Measurements from ENCODE around the gene TMC3.
"Not testable (repeated sequence)": the region's sequence is repeated elsewhere in the genome, so short reads cannot be mapped to it uniquely, and the experiment has no call there.

Gene TMC3

DNA sequence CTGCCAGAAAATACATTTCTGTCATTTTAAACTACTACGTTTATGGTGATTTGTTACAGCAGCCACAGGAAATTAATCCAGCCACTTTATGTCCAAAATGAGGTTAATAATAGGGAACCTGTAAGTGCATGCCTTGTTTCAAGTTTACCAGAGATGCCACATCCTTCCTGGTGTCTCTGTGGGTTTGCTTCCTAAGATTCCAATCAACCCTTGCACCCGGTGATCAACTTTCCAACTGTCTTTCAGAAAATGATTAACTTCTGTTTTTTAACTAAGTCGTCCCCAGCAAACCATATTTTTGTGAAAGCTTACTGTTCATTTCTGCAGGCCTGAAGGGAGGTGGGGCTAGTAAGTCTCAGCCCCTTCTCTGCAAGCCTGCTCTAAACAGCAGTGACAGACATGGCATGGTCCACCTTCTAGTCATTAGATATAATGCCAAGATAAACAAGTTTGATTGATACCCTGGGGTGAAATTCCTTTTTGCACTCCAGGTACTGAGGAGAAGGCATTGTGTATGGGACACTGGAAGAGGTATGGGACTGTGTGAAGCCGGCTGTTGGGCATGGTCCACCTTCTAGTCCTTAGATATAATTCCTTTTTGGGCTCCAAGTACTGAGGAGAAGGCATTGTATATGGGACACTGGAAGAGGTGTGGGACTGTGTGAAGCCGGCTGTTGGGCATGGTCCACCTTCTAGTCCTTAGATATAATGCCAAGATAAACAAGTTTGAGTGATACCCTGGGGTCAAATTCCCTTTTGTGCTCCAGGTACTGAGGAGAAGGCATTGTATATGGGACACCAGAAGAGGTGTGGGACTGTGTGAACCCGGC is 11.1 kb upstream of the TMC3 start:
- no peak for DNase-seq

GRCh38 chr15:81381720-81382119 is 7.7 kb upstream of the TMC3 start:
- no peak for DNase-seq

GRCh38 chr15:81380668-81381067 is 6.7 kb upstream of the TMC3 start:
- DNase-seq: no peak

DNA sequence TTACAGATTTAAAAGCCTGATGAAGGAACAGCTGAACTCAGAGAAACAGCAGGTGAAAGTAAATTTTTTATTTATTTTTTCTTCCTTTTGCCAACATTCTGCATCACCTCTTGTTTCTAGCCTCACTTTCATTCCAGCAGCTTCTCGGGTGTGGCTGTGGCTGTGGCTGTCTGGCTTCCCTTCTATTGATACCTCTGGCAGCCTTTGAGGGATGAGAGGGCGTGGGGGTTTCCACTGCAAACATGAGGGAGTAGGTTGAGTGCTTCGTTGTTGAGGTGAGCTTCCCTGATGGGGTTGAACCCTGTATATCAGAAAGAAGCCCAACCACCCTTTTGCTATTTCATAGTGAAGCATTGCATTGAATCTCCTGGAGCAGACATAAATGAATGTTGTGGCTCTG is 6.2 kb upstream of the TMC3 start:
- DNase-seq: no peak

DNA sequence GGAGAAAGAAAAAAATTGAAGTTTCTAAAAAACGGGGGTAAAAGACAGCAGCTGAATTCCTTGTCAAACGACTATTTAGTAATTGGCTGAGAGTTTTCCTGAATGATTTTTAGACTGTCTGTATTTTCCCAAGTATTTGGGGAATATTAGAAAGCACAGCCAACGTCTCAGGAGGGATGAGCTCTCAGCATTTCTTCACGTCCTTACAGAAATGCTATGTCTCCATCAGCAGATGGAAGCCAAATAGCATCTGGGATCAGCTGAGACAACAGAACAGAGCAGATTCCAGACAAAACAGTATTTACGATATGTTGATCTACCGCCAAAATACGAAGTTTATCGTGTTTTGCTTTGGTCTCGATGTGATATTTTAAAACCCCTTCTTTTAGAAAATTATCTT is 5.3 kb upstream of the TMC3 start:
- no peak for DNase-seq

- no peak for DNase-seq
Observed at GRCh38 chr15:81378443-81378842, 4.4 kb upstream of the TMC3 start.

- no peak for DNase-seq
Observed at GRCh38 chr15:81377871-81378270, 3.9 kb upstream of the TMC3 start.

DNA sequence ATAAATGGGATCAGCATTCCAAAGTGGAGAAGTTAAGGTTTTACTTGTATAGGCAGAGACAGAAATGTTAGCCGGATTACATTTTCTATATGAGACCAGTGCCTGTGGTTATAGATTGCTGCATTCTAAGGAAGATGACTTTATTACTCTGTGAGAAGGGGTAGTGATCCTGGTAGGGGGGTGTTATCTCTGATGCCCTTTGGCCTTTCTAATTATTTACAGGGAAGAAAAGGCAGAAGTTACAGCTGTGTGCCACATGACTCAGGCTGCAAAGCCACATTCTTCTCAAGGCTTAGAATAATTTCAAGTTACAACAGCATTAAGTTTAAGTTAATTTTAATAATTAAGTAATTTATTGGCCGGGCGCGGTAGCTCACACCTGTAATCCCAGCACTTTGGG is 2.2 kb upstream of the TMC3 start:
- no peak for DNase-seq

GRCh38 chr15:81375461-81375860 is 1.4 kb upstream of the TMC3 start:
- no peak for DNase-seq

DNA sequence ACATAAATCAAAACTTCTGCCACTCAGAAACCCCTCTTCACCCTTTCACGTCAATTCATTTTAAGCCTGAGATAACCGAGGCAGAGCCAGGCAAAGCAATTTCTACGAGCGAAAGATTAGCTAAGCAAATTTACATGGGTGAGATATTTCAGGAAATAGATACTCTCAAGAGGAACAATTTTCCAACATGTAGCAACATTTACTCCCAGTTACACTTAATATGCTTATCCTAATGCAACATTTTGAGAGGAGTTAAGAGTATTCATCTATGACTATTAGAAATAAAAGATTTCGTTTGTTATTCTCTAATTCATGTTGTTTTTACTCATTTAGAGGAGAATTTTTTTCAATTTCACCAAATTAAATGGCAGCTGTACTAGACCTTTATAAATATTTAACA is 837 bp downstream of the TMC3 start:
- DNase-seq: no peak

DNA sequence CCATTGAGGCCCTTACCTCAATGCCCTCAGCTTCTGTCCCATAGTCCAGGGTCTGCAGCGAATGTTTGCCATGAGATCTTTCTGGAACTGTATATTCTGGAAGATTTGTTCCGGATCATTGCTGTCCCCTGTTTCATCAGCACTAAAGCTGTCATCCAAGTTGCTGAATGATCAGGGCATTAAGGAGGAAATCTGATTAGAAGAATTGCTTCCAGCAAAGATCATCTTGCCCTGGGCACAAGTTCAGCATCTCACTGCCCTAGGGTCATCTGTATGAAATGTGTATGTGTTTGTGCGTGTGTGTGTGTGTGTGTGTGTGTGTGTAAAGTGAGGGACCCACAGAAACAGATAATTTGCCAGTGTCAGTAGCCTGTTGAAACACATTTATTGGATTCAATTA is 1.4 kb downstream of the TMC3 start:
- DNase-seq: no peak

- DNase-seq: no peak
Observed at GRCh38 chr15:81363718-81364500, 10.1 kb downstream of the TMC3 start.

GRCh38 chr15:81363276-81363675 is 10.7 kb downstream of the TMC3 start:
- no peak for DNase-seq

DNA sequence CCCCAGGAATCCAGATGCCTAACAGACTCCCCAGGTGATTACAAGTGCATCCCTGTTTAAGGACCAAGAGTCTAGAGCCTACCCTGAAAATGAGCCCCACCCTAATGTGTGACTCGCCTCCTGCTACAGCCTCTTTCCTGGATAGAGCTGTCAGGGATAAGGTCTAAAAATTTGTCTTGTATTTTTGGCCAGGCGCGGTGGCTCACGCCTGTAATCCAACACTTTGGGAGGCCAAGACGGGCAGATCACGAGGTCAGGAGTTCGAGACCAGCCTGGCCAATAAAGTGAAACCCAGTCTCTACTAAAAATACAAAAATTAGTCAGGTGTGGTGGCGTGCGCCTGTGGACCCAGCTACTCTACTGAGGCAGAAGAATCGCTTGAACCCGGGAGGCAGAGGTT is 11.2 kb downstream of the TMC3 start:
- no peak for DNase-seq

DNA sequence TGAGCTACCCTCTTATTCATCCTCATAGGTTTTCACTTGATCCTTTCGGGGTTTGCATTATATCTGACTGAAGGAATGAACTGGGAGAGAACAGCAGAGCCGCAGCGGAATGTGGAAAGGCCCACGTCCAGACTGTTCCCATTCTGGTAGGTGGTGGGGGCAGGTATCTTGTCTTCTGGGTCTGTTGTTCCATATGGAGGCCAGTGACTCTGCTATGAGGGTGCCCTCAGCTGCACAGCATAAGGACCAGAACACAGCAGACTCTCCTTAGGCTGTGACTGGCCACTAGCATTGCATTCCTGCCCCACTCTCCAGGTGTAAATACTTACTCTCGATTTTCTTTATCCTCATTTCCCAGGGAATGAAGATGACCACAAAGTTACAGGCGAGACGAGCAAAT is 12.1 kb downstream of the TMC3 start:
- no peak for DNase-seq

- no peak for DNase-seq
Observed at GRCh38 chr15:81360491-81360890, 13.5 kb downstream of the TMC3 start.

- DNase-seq: no peak
Observed at GRCh38 chr15:81358248-81358647, 15.8 kb downstream of the TMC3 start.

DNA sequence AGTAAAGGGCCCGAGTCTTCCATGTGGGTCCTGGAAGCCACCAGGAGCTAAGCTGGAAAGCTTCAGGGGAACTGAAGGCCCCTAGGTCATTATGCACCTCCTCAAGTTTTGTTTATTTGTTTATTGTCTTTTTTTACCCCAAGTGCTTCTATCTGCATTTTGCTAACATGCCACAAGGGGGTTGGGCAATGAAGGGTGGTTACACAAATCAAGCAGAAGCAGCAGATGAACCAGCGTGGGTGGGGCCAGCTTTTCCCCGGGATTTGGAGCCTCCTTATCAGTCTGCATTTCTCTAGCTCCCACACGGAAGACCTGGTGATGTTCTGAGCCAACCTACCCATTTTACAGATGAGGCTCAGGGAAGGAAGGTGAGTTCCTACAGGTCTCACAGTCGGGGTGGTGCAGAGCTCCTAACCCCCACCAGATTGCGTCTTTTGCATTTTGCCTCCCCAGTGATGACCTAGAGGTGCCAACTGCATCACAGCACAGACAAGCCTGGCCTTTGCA is 16.8 kb downstream of the TMC3 start:
- DNase-seq: no peak

DNA sequence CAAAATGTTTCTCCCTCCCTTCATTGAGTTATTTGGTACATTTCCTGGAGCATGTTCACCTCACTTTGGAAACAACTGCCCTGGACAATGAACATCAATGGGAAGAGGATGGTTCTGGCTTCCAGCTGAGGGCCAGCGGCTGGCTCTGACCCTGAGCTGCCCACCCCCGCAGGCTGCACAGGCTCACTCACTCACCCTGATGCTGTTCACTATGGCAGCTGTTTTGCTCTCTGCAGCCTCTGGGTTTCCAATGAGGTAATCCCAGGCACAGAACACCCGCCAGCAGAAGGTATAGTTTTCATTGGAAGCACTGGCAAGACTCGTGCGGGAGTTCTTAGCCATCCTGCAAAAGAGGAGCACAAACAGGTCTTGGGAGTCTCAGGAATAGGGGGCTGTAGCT is 17.8 kb downstream of the TMC3 start:
- DNase-seq: no peak

GRCh38 chr15:81351651-81352050 is 22.4 kb downstream of the TMC3 start:
- DNase-seq: no peak

DNA sequence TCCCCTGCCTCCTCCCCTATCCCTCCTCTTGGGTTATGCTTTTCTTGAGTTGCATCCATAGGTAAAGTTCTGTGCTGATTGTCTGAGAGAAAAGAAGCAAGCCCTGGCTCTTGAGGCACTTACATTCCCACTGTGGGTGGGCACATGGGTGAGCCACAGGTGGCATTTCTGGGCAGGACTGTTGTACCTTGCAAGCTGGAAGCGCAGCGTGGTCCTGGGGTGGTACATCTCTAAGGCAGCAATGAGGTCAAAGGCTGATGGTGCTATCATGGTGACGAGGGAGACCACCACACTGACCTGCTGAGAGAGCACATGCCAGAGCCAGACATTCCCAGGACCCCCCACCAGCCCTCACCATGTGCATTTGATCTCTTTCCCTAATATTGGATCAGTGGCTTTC is 24.7 kb downstream of the TMC3 start:
- no peak for DNase-seq

GRCh38 chr15:81348691-81349090 is 25.3 kb downstream of the TMC3 start:
- not testable (repeated sequence) for DNase-seq

DNA sequence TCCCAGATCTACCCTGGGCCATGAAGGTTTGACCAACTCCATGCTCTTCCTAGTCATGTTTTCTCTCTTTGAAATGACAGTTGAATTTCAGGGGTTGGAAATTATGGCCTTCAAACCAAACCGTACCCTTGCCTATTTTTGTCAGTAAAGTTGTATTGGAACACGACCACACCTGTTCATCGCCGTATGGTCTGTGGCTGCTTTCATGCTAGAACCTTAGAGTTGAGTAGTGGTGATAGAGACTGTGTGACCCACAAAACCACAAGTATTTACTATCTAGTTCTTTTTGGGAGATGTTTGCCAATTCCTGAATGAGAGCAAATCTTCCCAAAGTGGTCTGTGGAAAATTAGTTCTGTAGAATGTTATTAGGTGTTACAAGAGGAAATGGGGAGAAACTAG is 26.1 kb downstream of the TMC3 start:
- DNase-seq: no peak

DNA sequence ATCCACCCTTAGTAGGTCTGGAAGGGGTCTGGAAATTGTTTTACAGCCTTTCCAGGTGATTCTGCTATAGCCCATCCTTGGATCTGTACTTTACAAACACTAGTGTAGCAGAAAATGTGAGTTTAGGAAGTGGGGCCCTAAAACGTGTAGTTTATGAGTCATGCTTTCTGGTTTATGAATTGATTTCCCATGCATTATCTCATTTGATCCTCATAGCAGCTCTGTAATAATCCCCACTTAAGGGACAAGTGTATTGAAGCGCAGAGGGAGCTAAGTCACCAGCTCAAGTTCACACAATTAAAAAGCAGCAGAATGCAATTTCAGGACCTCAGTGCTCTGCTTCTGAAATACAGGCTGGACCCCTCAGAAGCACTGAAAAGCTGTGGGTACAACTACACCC is 27.4 kb downstream of the TMC3 start:
- no peak for DNase-seq
